ENCODE data around the gene CSMD2.

CSMD2 gene

DNA sequence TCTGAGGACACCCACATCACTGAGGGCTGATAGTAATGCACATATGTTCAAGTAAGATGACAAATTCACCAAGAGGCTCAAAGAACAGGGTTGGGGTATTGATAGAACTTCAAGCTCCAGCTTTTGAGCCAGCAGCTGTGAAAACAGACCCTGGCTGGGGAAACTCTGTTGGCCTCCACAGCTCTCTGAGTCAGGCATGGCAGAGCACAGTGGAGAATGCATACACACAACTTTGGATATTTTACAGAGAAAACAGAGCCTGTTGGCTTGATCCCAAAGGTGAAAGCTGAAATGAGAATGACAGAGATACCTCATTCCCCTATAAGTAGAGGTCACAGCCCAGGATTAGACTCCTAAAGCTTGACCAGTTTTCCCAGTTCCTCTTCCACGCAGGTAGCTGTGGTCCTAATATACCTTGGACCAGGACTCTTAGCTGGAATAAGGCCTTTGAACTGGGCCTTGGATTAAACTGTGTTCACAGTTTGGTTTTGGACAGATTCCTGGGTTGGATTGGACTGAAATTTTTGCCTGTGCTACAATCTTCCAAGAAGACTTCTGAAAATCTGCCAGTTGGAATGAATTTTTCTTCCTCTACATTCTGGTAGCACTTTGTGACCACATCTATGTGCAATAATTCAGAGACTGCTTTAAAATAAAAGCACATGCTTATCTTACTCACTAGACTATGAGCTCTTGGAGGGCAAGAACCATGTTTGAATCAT, 402.8 kb downstream of the CSMD2 start:
- TF ChIP-seq, protein P1, sequence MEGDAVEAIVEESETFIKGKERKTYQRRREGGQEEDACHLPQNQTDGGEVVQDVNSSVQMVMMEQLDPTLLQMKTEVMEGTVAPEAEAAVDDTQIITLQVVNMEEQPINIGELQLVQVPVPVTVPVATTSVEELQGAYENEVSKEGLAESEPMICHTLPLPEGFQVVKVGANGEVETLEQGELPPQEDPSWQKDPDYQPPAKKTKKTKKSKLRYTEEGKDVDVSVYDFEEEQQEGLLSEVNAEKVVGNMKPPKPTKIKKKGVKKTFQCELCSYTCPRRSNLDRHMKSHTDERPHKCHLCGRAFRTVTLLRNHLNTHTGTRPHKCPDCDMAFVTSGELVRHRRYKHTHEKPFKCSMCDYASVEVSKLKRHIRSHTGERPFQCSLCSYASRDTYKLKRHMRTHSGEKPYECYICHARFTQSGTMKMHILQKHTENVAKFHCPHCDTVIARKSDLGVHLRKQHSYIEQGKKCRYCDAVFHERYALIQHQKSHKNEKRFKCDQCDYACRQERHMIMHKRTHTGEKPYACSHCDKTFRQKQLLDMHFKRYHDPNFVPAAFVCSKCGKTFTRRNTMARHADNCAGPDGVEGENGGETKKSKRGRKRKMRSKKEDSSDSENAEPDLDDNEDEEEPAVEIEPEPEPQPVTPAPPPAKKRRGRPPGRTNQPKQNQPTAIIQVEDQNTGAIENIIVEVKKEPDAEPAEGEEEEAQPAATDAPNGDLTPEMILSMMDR (IDR thresholded peaks at IDR 0.05; ENCODE audit: borderline replicate concordance, insufficient read depth, low read depth, low read length) = no peak
- H3K4me3 ChIP-seq (ENCODE audit: low read depth, low read length) = no peak overlapping the region

DNA sequence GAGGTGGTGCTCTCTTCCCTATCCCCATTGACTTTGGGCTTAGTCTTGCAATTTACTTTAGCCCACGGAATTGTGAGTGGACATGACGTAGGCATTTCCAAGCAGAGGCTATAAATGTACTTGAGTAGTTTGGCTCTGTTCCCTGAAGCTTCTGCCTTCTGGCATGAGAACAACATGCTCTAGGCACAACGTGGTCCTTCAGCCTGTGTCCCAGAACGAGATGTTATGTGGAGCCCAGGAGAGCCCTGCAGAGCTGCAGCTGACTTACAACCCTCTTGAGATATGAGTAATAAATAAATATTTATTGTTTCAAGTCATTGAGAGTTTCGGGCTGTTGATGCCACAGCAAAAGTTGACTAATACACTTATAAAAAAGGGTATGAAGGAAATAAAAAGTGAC, 406.3 kb downstream of the CSMD2 start:
- H3K4me3 ChIP-seq (ENCODE audit: low read depth, low read length) = no peak overlapping the region
- TF ChIP-seq, protein P1 (IDR thresholded peaks at IDR 0.05; ENCODE audit: borderline replicate concordance, insufficient read depth, low read depth, low read length) = no peak

DNA sequence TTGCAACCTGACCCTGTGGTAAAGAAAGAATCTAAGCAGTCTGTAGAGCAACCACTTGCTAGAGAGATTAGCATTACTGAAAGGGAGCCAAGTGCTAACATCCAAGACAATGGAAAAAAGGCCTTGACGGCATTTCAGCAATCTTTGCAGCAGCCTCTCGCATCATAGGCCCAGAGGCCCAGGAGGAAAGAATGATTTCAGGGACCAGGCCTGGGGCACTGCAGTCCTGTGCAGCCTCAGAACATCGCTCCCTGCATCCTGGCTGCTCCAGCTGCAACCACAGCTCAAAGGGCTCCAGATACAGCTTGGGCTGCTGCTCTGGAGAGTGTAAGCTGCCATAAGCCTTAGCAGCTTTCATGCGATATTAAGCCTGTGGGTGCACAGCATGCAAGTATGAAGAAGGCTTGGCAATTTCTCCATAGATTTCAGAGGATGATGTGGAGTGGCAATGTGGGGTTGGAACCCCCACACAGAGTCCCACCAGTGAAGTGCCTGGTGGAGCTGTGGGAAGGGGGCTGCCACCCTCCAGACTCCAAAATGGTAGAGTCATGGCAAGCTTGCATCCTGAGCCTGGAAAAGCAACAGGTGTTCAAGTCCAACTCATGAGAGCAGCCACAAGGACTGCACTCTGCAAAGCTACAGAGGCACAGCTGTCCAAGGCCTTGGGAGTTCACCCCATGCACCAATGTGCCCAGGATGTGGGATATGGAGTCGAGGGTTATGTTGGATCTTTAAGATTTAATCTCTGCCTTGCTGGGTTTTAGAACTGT, 411.8 kb downstream of the CSMD2 start:
- H3K4me3 ChIP-seq (ENCODE audit: low read depth, low read length) = no peak overlapping the region

DNA sequence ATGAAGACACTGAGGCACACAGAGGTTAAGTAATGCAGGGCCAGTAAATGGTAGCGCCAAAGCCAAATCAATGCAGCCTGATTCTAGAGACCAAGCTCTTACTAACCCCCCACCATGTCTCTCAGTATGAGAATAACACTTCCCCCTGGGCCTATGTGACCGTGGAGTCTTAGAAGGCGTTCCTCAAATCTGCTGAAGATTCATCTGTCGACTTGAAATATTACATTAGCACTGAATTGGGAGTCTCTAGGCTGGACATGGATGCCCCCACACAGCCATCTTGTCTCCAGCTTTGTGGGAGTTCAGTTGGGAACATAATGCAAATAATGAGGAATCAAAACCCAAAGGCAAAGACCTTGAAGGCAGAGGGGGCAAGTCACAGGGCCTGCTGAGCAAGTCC, 419.1 kb downstream of the CSMD2 start:
- TF ChIP-seq, protein P1 (IDR thresholded peaks at IDR 0.05; ENCODE audit: borderline replicate concordance, insufficient read depth, low read depth, low read length) = no peak
- no peak overlapping the region for H3K4me3 ChIP-seq (ENCODE audit: low read depth, low read length)

More for the DNA sequence above, 411.8 kb downstream of the CSMD2 start:
- TF ChIP-seq, protein P1 (IDR thresholded peaks at IDR 0.05; ENCODE audit: borderline replicate concordance, insufficient read depth, low read depth, low read length) = no peak

DNA sequence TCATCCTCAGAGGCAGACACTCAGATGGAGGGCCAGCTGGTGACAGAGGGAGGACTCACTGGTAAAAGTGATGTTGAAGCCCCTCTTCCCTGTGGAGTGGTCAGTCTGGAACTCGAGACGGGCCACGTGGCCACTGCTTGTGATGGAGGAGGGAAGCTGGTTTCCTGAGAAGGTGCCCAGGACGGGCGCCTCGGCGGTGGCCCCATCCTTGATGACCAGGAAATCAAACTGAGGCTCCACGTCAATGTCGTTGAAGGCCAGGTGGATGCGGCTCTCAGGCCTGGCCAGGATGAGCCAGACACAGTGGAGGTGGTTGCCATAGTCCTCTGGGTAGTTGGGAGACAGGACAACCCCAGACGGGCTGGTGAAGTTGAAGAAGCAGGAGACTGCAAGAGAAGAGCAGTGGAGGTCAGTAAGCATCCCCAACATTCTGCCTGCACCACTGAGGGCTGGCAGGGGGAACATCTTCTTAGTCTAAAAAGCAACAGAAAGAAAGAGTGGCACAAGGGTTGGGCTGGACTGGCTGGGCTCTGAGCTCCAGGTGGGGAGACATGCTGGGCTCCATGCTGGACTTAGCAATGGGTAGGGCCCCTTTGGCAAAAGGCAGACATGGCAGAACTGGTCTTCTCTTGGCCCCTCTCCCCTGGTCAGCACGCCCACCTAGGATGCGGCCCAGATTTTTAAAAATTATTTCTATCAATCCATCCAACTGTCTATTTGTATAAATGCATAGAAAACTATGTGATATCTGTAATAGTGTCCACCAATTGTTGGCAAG, 421.6 kb downstream of the CSMD2 start:
- TF ChIP-seq, protein P1 (IDR thresholded peaks at IDR 0.05; ENCODE audit: borderline replicate concordance, insufficient read depth, low read depth, low read length) = no peak
- no peak overlapping the region for H3K4me3 ChIP-seq (ENCODE audit: low read depth, low read length)

DNA sequence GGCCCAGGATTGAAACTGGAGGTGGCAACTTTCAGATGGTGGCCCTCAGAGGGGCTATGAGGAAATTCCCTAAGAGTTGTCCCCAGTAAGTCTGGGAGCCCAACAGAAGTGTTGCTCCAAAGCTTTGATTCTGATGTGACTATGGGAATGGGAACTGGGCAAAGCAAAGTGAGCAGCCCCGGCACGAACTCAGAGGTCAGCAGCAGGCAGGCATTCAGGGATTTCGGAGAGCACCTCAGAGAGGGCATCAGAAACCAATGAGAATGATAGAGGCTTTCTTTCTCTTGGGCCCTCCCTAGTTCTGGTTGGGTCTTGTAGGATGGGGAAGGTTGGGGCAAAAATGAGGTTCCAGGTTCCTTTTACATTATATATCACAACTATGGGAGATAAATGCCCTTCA, 422.4 kb downstream of the CSMD2 start:
- TF ChIP-seq, protein P1 (IDR thresholded peaks at IDR 0.05; ENCODE audit: borderline replicate concordance, insufficient read depth, low read depth, low read length) = no peak

More for the DNA sequence above, 422.4 kb downstream of the CSMD2 start:
- H3K4me3 ChIP-seq (ENCODE audit: low read depth, low read length) = no peak overlapping the region

Data from GM12875 (cell line).